ENCODE data around the gene NELFCD. TPM values are rescaled to one million over a fixed set of nuclear protein-coding genes. Genes with fewer than 3 reads are reported as not detected.

NELFCD gene
- total and polyA plus RNA-seq, 2 donors (not counting 1 experiment from before 2014, with no cell fraction given) = 80.2 to 107 TPM

GRCh38 chr20:59001449-59002171, 20.6 kb downstream of the NELFCD start:
- peaks cover 34 to 51% of the 10 kb centered on the region in 2 donors for H3K4me1 ChIP-seq (ENCODE audit: control insufficient read depth in 2 of 2, insufficient read depth in 2 of 2, low read length in 2 of 2)
- no peaks in the 10 kb centered on the region for H3K9me3 Mint-ChIP-seq (ENCODE audit: insufficient read depth)
- no peak for ATAC-seq (ENCODE audit: low read depth)
- H3K79me2 ChIP-seq (ENCODE audit: control insufficient read depth, insufficient read depth, low read length) = peaks cover 84% of the 10 kb centered on the region
- 95% methylated on average over 23 of the region's 27 CpGs for WGBS (ENCODE audit: insufficient coverage)
- peak overlapping the region; percentile 74 for H3K27ac Mint-ChIP-seq
- no peak for DNase-seq
- intact Hi-C loops (cut with micrococcal nuclease) = loop anchor here (10.0 kb wide), 2 partner anchors 1317 to 1607 kb away; partner anchors contain the start of gene RBM38
- H3K4me2 ChIP-seq (replicated peaks; ENCODE audit: low read depth, low read length, poor library complexity, severe bottlenecking) = peak overlapping the region; percentile 86
- H3K27me3 ChIP-seq (replicated peaks in 1 of 4; ENCODE audit: control extremely low read depth in 1 of 4, control insufficient read depth in 3 of 4, insufficient read depth in 4 of 4, low read length in 3 of 4) = no peaks in the 10 kb centered on the region
- H3K4me3 Mint-ChIP-seq = no peak overlapping the region
- no peaks in the 10 kb centered on the region for H3K27me3 Mint-ChIP-seq
- no peak overlapping the region for H3K4me3 ChIP-seq (ENCODE audit: control extremely low read depth in 1 of 5, extremely low read depth in 1 of 5, insufficient read depth in 1 of 5, low read depth in 2 of 5, low read length in 4 of 5)
- peak overlapping the region; percentile 97 for H3K27ac ChIP-seq (ENCODE audit: low read length in 2 of 2)
- peaks cover 75% of the 10 kb centered on the region for H4K20me1 ChIP-seq (ENCODE audit: control insufficient read depth, insufficient read depth, low read length, poor library complexity, severe bottlenecking)
- ChIA-PET POLR2A (interaction anchor here (0.6 to 1.3 kb wide), 2 partner anchors 9 to 10 kb away, joined by 3 to 5 read pairs; no protein-coding TSS in a partner anchor), CTCF (no interaction called here)
- no peak overlapping the region for H3K9ac ChIP-seq (ENCODE audit: low read length)
- peaks cover 53% of the 10 kb centered on the region for H3K4me1 Mint-ChIP-seq
- H2AFZ ChIP-seq (ENCODE audit: insufficient read depth, low read depth, low read length, poor library complexity, severe bottlenecking) = no peak overlapping the region
- H3K9me3 ChIP-seq (ENCODE audit: control extremely low read depth in 1 of 3, control insufficient read depth in 2 of 3, insufficient read depth in 1 of 3, low read length in 2 of 3) = no peaks in the 10 kb centered on the region
- peaks cover 0 to 68% of the 10 kb centered on the region in 2 experiments for H3K36me3 ChIP-seq (replicated peaks in 1 of 2; ENCODE audit: control extremely low read depth in 1 of 2, control insufficient read depth in 1 of 2, extremely low read depth in 1 of 2, insufficient read depth in 2 of 2, low read length in 1 of 2)
- no peak for TF ChIP-seq EZH2 (IDR thresholded peaks at IDR 0.05; ENCODE audit: borderline replicate concordance, insufficient read depth, low read depth, low read length, poor library complexity, severe bottlenecking)

DNA sequence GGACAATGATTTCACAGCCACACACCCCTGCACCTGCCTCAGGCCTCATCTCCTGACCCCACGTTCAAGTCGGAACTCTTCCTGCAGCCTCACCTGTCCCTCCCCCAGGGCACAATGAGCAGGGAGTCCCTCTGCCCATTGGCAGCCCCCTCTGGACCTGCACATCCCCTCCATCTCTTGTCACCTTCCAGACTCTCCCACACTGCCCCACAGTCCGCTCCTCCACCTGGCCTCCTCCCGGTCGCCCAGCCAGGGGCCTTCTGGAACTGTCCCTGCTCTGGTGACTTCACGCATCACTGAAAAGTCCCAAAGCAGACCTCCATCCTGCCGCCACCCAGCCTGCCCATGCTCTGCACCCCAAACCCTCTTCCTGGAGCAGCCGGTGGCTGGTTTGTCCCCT, 21.3 kb downstream of the NELFCD start:
- CTCF ChIA-PET = interaction anchor here (1.5 kb wide), 1 partner anchor 30 kb away, joined by 5 read pairs; the partner anchor contains the start of gene ATP5F1E
- H3K4me1 Mint-ChIP-seq = peaks cover 50% of the 10 kb centered on the region

More for the DNA sequence above, 21.3 kb downstream of the NELFCD start:
- POLR2A ChIA-PET = interaction anchor here (0.6 kb wide), 1 partner anchor 8 kb away, joined by 5 read pairs; no protein-coding TSS in a partner anchor
- intact Hi-C loops (cut with micrococcal nuclease) = loop anchor here (10.0 kb wide), 2 partner anchors 1318 to 1608 kb away; partner anchors contain the start of gene RBM38
- peak overlapping the region; percentile 97 for H3K27ac ChIP-seq (ENCODE audit: low read length in 2 of 2)
- Mint-ChIP-seq H3K27ac (peak overlapping the region; percentile 99), H3K9me3 (ENCODE audit: insufficient read depth) (no peaks in the 10 kb centered on the region), H3K4me3 (peak overlapping the region; percentile 96), H3K27me3 (no peaks in the 10 kb centered on the region)
- TF ChIP-seq EZH2 (IDR thresholded peaks at IDR 0.05; ENCODE audit: borderline replicate concordance, insufficient read depth, low read depth, low read length, poor library complexity, severe bottlenecking) (no peak), CTCF (IDR thresholded peaks at IDR 0.05) (no peak)
- ATAC-seq (ENCODE audit: low read depth) = no peak
- peak overlapping the region; percentile 86 for H3K4me2 ChIP-seq (replicated peaks; ENCODE audit: low read depth, low read length, poor library complexity, severe bottlenecking)
- WGBS (ENCODE audit: insufficient coverage) = 89% methylated on average over 7 of the region's 8 CpGs
- H4K20me1 ChIP-seq (ENCODE audit: control insufficient read depth, insufficient read depth, low read length, poor library complexity, severe bottlenecking) = peaks cover 69% of the 10 kb centered on the region
- no peak for DNase-seq
- peaks cover 88% of the 10 kb centered on the region for H3K79me2 ChIP-seq (ENCODE audit: control insufficient read depth, insufficient read depth, low read length)
- no peaks in the 10 kb centered on the region for H3K27me3 ChIP-seq (replicated peaks in 1 of 4; ENCODE audit: control extremely low read depth in 1 of 4, control insufficient read depth in 3 of 4, insufficient read depth in 4 of 4, low read length in 3 of 4)
- H3K9ac ChIP-seq (ENCODE audit: low read length) = no peak overlapping the region
- peaks cover 34 to 51% of the 10 kb centered on the region in 2 donors for H3K4me1 ChIP-seq (ENCODE audit: control insufficient read depth in 2 of 2, insufficient read depth in 2 of 2, low read length in 2 of 2)
- no peak overlapping the region for H3K4me3 ChIP-seq (ENCODE audit: control extremely low read depth in 1 of 5, extremely low read depth in 1 of 5, insufficient read depth in 1 of 5, low read depth in 2 of 5, low read length in 4 of 5)
- no peak overlapping the region for H2AFZ ChIP-seq (ENCODE audit: insufficient read depth, low read depth, low read length, poor library complexity, severe bottlenecking)
- peaks cover 0 to 60% of the 10 kb centered on the region in 2 experiments for H3K36me3 ChIP-seq (replicated peaks in 1 of 2; ENCODE audit: control extremely low read depth in 1 of 2, control insufficient read depth in 1 of 2, extremely low read depth in 1 of 2, insufficient read depth in 2 of 2, low read length in 1 of 2)
- no peaks in the 10 kb centered on the region for H3K9me3 ChIP-seq (ENCODE audit: control extremely low read depth in 1 of 3, control insufficient read depth in 2 of 3, insufficient read depth in 1 of 3, low read length in 2 of 3)
